ENCODE data around the gene DENND1A. TPM values are rescaled to one million over a fixed set of nuclear protein-coding genes. Genes with fewer than 3 reads are reported as not detected.

DENND1A gene
- total RNA-seq, 4 donors from 2014 or later = 15.8 to 33.5 (median 23.9) TPM

DNA sequence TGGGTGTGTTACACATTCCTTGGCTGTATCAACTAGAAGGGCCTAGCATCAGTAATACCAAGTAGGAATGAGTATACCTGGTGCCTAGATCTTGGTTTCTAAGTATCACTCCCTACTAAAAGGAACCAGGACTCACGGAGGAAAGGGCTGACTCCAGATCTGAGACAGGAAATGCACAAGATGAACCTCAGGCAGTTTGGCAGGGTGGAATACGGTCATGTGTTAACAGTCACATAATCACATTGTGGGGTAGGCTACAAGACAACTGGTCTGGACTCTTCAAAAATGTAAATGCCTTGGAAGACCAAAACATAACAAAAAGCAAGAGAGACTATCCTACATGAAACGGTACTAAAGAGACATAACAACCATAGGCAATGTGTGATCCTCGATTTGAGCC lies 415.2 kb downstream of the DENND1A start:
- no peaks in the 10 kb centered on the region for H3K36me3 ChIP-seq
- no peak overlapping the region for H3K4me3 ChIP-seq
- WGBS = 89% methylated on average over 4 of the region's 4 CpGs
- H3K27me3 ChIP-seq = no peaks in the 10 kb centered on the region
- TF ChIP-seq POLR2A (IDR thresholded peaks at IDR 0.05) (no peak), EP300 (IDR thresholded peaks at IDR 0.05) (no peak), POLR2AphosphoS5 (IDR thresholded peaks at IDR 0.05) (no peak)
- TF ChIP-seq, protein P1, sequence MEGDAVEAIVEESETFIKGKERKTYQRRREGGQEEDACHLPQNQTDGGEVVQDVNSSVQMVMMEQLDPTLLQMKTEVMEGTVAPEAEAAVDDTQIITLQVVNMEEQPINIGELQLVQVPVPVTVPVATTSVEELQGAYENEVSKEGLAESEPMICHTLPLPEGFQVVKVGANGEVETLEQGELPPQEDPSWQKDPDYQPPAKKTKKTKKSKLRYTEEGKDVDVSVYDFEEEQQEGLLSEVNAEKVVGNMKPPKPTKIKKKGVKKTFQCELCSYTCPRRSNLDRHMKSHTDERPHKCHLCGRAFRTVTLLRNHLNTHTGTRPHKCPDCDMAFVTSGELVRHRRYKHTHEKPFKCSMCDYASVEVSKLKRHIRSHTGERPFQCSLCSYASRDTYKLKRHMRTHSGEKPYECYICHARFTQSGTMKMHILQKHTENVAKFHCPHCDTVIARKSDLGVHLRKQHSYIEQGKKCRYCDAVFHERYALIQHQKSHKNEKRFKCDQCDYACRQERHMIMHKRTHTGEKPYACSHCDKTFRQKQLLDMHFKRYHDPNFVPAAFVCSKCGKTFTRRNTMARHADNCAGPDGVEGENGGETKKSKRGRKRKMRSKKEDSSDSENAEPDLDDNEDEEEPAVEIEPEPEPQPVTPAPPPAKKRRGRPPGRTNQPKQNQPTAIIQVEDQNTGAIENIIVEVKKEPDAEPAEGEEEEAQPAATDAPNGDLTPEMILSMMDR (IDR thresholded peaks at IDR 0.05) = no peak
- no peak overlapping the region for H3K27ac ChIP-seq
- no peaks in the 10 kb centered on the region for H3K4me1 ChIP-seq
- no peaks in the 10 kb centered on the region for H3K9me3 ChIP-seq
- DNase-seq (ENCODE audit: low spot score in 2 of 2) = no peak

DNA sequence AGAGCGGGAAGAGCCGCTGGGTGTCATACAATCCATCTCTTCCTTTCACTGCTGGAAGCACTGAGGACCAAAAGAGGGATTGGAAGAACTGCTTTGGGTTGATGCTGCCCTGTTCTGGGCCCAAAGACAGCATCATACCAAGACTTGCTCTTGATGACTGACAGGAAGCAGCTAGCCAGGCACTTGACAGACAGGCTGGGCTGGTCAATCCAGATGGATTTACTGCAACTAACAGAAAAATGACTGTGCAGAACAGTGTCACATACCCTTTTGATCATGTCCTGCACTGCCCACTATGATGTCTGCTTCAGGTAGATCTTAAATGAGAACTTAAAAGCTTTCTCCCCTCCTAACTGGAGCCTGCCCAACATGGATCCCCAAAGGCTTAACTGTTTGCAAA lies 416.4 kb downstream of the DENND1A start:
- H3K36me3 ChIP-seq = no peaks in the 10 kb centered on the region
- 95% methylated on average over 2 of the region's 2 CpGs for WGBS
- H3K9me3 ChIP-seq = no peaks in the 10 kb centered on the region

DNA sequence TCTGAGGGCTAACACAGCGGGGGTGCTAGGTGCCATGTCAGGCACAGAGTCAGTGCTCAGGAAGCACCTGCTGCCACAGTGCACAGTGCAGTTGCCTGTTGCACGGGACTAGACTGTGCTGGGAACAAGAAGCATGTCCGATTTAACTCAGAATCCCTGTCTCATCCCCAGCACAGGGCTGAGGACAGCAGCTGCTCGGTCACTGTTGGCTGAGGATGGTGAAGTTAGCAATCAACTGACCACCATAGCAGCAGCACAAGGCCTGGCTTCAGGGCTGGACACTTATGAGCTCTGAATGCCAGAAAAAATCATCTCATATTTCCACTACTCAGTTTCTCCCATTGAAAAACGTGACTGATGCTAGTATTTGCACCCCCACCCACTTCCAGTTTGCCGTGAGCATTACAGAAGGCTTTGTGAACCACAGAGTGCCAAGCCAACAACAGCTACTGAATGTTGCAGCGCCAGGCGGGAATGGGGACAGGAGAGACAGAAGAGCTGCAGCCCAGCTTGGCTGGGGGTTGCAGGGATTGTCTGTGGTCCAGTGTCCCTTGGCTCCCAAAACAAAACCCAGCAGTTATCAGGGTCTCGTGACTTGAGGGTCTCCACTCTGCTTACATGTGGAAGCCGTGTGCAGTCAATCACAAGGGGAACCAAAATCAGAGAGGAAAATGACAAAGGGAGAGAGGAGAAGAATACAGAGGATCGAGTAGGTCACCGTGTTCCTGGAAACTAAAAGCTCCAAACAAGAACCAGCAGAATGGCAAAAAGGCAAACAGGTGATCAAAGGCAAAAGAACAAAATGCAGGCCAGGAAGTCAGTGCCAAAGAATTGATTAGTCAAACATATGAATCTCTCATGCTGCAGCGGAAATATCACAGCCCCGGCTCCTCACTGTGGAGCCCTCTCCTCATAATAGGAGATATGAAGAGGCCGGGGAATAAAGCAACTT lies 418.3 kb downstream of the DENND1A start:
- no peak for DNase-seq (ENCODE audit: low spot score in 2 of 2)
- WGBS = 90% methylated on average over 14 of the region's 15 CpGs
- H3K27ac ChIP-seq = no peak overlapping the region
- TF ChIP-seq POLR2AphosphoS5 (IDR thresholded peaks at IDR 0.05) = no peak
- no peak for TF ChIP-seq EP300 (IDR thresholded peaks at IDR 0.05)
- TF ChIP-seq, protein P1 (IDR thresholded peaks at IDR 0.05) = no peak
- no peak for TF ChIP-seq POLR2A (IDR thresholded peaks at IDR 0.05)
- no peaks in the 10 kb centered on the region for H3K9me3 ChIP-seq
- H3K27me3 ChIP-seq = no peaks in the 10 kb centered on the region
- H3K36me3 ChIP-seq = no peaks in the 10 kb centered on the region
- no peaks in the 10 kb centered on the region for H3K4me1 ChIP-seq
- no peak overlapping the region for H3K4me3 ChIP-seq

More for the DNA sequence above, 416.4 kb downstream of the DENND1A start:
- H3K27me3 ChIP-seq = no peaks in the 10 kb centered on the region
- H3K4me1 ChIP-seq = no peaks in the 10 kb centered on the region
- TF ChIP-seq, protein P1 (IDR thresholded peaks at IDR 0.05) = no peak
- TF ChIP-seq POLR2AphosphoS5 (IDR thresholded peaks at IDR 0.05) (no peak), EP300 (IDR thresholded peaks at IDR 0.05) (no peak), POLR2A (IDR thresholded peaks at IDR 0.05) (no peak)
- no peak for DNase-seq (ENCODE audit: low spot score in 2 of 2)
- H3K27ac ChIP-seq = no peak overlapping the region
- H3K4me3 ChIP-seq = no peak overlapping the region

DNA sequence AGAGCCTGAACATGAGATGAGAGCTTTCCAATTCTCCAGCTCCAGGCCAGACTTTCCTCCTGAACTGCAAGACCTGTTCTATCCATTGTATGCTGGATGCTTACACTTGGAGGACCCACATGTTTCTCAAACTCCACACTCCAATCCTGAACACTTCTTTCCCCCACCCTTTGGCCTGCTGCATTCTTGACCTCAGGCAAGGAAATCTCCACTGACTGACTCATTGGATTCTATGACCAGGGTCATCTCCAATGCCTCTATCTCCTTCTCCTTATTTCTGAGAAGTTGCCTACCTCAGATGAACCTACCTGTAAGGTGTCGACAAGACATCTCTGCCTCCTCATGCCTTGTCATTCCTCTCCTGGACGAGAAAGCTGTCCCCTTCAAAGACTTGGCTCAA lies 420.3 kb downstream of the DENND1A start:
- WGBS = 93% methylated on average over 2 of the region's 2 CpGs
- TF ChIP-seq POLR2AphosphoS5 (IDR thresholded peaks at IDR 0.05) (no peak), POLR2A (IDR thresholded peaks at IDR 0.05) (no peak), EP300 (IDR thresholded peaks at IDR 0.05) (no peak)
- TF ChIP-seq, protein P1 (IDR thresholded peaks at IDR 0.05) = no peak
- Histone ChIP-seq H3K36me3 (no peaks in the 10 kb centered on the region), H3K27ac (no peak overlapping the region), H3K4me1 (no peaks in the 10 kb centered on the region), H3K9me3 (no peaks in the 10 kb centered on the region), H3K4me3 (no peak overlapping the region), H3K27me3 (no peaks in the 10 kb centered on the region)
- DNase-seq (ENCODE audit: low spot score in 2 of 2) = no peak

DNA sequence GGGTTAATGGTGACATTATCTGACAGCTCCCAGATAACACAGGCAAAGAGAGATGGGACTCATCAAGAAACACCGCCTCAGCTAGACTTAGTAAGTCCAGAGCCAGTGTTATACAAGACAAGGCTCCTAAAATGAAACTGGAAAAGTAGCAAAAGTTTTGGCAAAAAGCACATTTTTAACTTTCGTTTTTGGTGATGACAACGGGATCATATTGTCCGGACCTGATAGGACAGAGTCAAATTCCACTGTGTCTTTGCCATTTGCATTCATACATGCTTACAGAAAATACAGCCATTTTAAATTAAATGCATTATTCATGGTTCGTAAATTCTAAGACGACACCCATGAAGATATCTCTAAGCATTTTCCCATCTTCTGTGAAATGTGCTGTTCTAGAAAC lies 421.9 kb downstream of the DENND1A start:
- H3K4me3 ChIP-seq = peak overlapping the region; percentile 12
- 55% methylated on average over 6 of the region's 6 CpGs for WGBS
- no peak for DNase-seq (ENCODE audit: low spot score in 2 of 2)

More for the DNA sequence above, 421.9 kb downstream of the DENND1A start:
- TF ChIP-seq, protein P1 (IDR thresholded peaks at IDR 0.05) = no peak
- H3K27ac ChIP-seq = no peak overlapping the region
- no peaks in the 10 kb centered on the region for H3K4me1 ChIP-seq
- H3K9me3 ChIP-seq = no peaks in the 10 kb centered on the region
- no peaks in the 10 kb centered on the region for H3K36me3 ChIP-seq
- H3K27me3 ChIP-seq = no peaks in the 10 kb centered on the region
